Inflammatory macrophage treated with lipopolysaccharide for 1 hour (primary cell): ENCODE data around the gene PRKACB.
A peak's percentile ranks its signal among the peaks of the same experiment; 100 is the strongest.
"Not testable (repeated sequence)": the region's sequence is repeated elsewhere in the genome, so short reads cannot be mapped to it uniquely, and the experiment has no call there.

ENCODE experiments used
- DNase-seq, 2 donors: peaks; one replicate each; pipeline ENCODE4 v3.0.0-alpha.2; 2020 to 2022

The PRKACB gene

DNA sequence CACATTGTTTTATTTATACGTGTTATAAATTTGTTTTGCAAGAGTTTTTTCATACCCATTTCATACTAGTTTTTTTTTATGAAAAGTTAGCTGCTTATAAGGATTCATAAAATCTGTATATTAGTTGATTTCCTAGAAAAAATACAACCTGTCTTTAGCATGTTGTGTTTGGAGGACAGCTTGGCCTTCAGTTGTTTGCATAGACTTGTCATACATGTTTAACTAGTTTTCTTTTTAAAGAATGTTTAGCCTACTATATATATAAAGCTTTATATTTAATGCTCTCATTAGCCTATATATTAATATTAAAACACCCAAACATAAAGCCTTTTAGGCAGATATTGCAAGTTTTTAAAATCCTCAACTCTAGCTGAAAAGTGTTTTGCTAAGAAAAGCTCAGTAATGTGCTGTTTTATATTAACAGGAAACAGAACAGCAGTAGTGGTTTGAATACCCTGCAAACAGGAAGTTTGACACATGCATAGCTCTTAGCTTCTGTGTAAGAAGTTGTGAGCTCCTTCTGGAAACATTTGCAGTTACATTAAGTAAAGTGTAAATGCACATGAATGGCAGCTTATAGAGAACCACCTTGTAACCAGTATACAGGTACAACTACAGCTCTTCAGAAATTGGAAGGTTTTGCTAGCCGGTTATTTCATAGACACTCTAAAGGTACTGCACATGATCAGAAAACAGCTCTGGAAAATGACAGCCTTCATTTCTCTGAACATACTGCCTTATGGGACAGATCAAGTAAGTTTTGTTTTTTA lies at the start of gene PRKACB:
Gene PRKACB (plus strand): TSS at position 476 of the 770 bp plus-strand sequence. CDS start 91 bp downstream, at position 567.
- peak; percentile 46 to 61 for DNase-seq

DNA sequence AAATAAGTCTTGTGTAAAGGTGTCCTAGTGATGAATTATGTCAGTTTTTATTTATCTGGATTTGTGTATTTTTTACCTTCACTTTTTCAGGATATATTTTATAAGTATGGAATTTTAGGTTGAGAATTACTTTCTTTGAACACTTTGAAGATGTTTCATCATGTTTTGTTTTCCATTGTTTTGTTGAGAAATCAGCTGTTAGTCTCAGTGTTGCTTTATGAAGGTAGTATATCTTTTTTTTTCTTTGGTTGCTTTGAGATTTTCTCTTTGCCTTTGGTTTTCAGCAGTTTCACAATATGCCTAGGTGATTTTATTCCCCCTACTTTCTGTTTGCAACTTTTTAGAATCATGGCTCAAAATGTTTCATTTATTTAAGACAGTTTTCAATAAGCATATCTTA lies 48.8 kb upstream of the PRKACB start:
- DNase-seq, result no peak

DNA sequence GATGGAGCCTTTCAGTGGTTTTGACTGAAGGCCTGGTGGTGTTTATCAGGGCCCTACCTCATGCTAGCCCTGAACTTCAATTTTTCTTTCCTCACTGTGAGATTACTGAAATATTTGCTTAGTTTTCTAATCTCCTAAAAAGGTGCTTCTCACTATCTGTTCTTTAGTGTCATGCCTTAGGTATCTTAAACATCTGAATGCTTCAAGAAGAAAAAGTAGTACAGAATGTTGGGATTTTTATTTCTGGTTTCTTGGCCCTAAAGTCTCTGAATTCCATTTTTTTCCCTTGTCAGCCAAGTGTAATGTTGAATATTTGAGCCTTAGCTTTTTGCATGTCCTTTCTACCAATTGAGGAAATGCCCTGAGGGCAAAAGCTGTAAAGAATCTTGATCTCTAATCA lies 47.9 kb upstream of the PRKACB start:
- DNase-seq, result no peak

DNA sequence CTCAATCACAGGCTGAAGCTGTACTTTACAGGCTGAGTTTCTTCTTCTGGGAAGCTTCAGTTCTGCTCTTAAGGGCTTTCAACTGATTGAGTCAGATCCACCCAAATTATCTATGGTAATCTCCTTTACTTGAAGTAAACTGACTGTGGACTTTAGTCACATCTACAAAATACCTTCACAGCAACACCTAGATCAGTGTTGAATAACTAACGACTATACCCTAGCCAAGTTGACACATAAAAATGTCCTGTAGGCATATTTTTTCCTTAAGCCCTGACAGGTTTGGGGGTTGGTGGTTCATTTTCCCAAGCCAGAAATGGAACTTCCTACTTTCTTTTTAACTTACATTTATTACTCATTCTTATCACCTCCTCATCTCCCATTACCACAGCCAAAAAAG lies 42.9 kb upstream of the PRKACB start:
- no peak for DNase-seq

DNA sequence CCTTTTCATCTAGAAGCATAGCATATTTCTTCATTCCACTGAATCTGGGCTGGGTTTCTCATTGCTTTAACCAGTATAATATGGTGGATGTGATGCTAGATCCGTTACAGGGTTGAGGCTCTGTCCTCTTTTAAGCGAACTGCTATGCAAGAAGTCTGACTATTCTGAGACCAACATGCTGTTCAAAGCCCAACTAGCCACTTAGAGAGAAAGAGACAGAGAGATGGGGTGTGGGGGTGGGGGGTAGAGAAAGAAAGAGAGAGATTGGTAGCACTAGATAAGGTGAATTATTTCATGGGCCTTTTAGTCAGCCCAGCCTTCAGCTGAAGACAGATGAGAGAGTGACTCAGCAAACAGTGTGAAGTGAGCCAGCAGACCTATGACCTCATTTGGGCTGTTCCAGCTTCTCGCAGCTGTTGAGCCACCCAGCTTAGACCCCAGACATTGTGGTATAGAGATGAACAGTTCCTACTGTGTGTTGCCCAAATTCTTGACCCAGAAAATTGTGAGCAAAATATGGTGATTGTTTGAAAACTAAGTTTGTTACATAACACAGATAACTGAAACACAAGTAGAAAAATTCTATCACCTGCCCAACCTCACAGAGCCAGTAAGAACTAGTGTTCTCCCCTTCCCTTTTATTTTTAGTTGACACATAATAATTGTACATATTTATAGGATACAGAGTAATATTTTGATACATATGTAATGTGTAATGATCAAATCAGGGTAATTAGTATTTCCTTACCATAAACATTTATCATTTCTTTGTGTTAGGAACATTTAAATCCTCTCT lies 40.7 kb upstream of the PRKACB start:
- peak; percentile 61 to 73 for DNase-seq

DNA sequence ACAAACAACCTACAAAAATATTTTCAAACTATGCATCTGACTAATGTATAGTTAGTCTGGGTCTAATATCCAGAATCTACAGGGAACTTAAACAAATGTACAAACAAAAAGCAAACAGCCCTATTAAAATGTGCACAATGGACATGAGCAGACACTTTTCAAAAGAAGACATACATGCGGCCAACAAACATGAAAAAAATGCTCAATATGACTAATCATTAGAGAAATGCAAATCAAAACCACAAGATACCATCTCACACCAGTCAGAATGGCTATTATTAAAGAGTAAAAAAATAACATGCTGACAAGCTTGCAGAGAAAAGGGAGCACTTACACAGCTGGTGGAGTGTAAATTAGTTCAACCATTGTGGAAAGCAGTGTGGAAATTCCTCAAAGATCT lies 36.5 kb upstream of the PRKACB start:
- DNase-seq, result not testable (repeated sequence)

DNA sequence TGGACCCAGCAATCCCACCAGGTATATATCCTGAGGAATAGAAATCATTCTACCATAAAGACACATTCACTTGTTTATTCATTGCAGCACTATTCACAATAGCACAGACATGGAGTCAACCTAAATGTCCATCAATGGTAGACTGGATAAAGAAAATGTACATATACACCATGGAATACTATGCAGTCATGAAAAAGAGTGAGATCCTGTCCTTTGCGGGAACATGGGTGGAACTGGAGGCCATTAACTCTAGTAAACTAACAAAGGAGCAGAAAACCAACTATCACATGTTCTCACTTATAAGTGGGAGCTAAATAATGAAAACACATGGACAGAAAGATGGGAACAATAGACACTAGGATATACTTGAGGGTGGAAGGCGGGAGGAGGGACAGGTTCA lies 36.1 kb upstream of the PRKACB start:
- no peak for DNase-seq

DNA sequence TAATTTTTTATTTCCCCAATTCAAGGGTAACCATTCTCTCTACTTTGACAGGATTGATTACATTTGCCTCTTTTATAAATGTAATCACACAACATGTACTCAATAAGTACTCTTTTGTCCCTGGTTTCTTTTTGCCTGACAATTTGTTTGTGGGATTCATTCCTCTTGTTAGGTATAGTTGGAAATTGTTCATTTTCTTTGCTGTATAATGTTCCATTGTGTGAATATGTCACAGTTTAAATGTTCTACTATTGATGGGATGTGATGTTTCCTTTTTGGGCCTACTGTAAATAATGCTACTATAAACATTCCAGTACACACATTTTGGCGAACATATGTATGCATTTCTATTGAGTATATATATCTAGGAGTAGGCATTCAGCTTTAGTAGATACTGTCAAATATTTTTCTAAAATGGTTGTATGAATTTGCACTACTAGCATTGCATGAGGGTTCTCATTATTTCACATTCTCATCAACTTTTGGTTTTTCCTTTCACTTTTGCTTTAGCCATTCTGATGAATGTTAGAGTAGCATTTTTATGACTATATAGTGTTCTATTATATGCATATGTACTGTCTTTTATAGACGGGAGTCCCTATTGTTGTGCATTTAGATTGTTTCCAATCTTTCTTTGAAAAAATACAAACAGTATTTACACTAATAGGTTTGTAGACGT lies 35.0 kb upstream of the PRKACB start:
- DNase-seq, result no peak

DNA sequence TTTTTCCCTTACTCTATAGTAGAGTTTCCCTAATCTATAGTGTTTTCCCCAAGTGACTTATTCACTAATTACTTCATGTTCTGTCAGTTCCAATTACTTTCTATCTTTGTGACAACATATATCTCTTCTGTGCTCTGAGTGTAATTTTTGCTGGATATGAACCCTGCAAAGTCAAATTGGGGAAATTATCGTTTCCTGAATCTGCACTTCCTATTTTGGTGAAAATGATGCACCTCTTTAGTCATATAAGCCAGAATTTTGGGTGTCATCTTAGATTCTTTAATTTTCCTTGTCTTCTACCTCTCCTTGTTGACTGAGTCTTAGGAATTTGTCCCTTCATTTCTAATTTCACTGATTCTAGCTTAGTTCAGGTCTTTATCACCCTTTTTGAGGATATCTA lies 33.4 kb upstream of the PRKACB start:
- peak in 1 of 2 donors; percentile 18 for DNase-seq

DNA sequence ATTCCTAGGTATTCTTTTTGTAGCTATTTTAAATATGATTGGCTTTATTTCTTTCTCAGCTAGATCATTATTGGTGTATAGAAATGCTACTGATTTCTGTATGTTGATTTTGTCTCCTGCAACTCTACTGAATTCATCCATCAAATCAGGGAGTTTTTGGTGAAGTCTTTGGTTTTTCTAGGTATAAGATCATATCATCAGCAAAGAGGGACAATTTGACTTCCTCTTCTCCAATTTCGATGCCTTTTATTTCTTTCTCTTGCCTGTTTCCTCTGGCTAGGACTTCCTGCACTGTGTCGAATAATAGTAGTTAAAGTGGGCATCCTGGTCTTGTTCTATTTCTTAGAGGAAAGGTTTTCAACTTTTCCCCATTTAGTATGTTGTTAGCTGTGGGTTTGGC lies 27.5 kb upstream of the PRKACB start:
- DNase-seq, result no peak

DNA sequence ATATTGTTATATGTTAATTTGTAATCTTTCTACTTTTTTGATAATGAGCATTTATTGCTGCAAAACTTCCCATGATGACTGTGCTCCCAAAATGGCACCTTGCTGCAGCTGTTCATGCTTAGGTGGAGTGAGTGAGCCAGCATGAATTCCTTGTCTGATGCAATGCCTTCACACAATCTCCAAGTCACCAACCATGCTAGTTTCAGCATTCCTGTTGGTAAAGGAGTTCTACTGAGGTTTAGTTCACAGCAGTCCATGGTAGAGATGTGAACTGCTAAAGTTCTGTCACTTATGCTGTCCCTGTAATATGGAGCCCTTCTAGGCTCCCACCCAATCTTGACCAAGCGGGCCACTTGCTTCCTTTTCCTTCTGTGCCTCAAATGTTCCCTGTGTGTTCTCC lies 26.2 kb upstream of the PRKACB start:
- no peak for DNase-seq

DNA sequence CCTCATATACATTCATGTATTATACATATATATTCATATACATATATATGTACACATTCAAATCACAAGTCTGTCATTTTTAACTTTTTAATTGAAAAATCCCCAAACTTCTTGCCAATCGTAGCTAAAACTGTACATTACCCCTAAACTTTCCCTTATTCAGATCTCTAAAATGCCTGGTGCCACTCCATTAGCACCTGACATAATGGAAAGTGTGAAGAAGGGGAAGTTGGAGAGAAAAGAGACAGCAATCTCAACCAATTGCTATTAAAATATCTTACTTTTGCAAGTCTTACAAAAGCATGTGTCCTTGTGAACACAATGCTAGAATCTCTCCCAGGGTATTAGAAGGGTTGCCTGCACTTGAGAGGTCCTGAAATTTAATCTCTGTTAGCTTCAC lies 22.7 kb upstream of the PRKACB start:
- DNase-seq, result no peak

DNA sequence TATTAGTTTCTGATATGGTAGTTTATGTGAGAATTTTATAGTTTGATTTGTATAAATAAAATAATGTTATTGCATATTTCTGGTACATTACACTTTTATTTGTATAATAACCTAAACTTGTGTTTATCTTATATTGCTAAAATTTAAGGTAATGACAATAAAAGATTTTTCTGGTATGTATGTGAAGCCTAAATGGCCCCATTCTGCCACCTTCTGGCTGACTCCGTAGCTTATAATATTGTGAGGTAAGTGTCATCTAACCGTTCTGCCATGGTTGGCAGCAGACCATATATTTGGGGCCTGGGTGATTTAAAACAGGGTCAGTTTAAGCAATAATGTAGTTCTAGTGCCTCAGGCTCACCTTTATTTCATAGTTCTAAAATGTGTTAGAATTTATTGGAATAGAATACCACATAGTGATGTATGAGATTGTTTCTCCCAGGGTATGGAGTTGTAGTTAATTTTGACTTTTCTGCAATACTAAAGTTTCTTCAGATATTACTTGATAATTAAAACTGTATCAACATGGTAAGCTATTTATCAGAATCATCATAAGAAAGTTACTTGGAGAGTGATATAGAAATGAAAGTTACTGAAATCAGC lies 21.2 kb upstream of the PRKACB start:
- DNase-seq, result peak; percentile 34 to 73

DNA sequence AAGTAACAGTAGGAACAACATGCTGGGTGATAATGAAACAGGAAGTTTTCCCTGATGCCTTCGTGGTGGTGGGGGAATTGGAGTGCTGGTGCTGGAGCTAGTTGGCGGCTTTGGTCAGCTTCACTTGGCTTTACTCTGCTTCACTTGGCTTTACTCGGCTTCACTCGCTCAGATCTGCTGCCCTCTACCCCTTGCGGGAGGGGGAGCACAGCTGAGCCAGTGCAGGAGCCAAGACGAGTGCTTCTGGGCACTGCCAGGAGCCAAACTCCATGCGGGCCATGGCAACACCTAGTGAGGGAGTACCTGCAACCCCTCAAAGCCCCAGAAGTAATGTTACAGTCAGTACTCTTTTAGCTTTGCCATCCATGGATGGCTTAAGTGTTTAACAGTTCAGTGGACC lies 10.6 kb upstream of the PRKACB start:
- no peak for DNase-seq

DNA sequence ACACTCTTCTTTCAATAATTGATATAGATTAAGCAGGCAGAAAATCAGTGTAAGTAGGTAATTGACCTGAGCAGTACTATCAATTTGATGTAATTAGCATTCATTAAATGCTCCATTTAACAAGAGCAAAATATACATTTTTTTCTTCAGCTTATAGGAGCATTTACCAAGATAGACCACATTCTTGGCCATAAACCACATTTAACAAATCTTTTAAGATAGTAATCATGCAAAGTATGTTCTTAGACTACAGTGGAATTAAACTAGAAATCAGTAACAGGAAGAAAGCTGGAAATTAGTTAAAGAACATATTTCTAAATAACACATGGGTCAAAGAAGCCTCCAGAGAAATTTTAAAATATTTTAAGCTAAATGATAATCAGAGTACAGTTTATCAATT lies 8.7 kb upstream of the PRKACB start:
- DNase-seq, result no peak

DNA sequence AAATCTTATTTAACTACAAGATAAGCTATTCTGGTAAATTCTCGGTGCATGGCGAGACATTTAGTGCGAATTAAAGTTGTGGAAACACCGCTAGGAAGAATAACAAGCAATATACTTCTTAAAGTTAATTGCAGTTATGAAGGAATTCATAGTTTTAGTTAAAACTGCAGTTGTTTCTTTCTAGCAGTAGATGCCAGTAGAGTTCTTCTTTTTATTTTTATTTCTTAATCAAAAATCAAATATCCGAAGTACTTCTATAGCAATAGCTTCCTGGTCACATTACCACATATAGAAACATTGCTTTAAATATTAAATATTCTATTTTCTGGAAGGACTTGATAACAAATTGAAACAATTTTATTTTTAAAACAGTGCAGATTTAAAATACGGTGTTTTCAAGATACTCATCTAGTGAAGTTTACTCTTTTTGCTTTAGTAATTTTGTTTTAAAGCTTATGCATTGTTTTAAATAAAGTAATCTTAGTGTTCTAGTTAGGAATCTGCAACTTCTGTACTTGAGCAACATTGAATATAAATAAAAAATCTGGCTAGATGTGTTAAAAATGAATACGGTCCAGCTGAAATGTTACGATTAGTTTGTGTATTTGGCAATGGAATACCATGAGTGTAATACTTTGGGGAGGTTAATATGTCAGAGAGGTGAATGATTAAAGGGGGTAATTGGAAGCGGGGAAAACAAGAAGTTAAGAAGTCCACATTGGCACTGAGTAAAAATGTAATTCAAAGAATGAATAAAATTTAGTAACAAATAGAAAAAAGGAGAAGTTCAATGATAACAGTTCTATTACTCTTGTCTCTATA lies 2.7 kb upstream of the PRKACB start:
- peak; percentile 41 to 65 for DNase-seq

DNA sequence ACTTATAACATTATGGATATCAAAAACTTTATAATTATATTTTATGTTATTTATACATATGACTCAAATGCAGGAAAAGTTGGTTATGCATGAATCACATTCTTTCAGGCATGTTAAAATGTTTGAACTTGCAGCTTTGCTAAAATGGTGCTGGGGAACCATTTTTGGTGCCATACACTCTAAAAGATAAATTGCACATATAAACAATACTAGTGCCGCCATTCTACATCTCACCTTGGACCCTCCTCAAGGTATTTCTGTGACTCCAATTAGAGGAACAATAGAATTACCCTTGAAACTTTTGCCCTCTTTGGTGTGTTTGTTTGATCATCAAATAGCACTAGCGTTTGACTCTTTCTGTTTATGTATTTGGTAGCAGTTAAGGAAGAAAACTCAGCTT lies 997 bp downstream of the PRKACB start:
- peak; percentile 30 to 44 for DNase-seq

DNA sequence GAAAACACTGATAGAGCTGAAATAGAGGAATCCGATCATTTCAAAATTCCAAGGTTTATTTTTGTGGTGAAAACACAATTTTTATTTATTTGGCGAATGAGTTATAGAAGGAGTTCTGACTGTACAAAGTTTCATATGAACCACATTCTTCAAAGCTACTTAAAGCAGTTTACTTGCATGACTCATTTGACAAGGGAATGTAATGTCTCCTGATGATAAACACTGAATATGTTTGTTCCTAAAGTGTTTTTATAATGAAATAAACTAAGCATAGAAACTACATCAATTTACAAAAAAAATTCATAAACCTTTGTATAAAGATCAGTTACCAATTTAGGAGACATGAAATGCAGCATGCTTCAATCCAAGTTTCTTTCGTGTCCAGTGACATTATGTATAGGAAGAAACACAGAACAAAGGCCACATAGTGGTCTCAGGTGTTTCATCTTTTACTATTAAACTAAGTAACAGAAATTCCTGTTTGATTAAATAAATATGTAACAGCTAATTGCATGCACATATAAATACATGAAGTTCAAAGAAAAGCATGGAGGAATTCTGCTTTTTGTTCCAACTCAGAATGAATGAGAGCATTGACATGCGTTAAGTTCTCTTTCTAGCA lies 2.5 kb downstream of the PRKACB start:
- no peak for DNase-seq

DNA sequence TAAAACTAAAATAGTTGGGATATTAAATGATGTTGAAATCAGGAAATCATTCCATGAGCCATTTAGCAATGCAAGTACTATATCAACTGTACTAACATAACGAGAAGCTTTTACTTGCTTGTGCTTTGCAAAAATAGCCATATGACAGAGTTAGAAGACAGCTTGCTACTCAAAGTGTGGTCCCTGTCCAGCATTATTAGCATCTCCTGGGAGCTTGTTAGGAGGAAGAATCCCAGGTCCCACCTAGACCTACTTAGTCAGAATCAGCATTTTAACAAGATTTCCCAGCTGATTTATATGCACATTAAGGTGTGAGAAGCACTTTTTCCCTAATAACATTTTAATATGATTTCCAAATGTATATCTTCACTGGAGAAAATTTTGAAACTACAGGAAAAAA lies 4.7 kb downstream of the PRKACB start:
- no peak for DNase-seq

DNA sequence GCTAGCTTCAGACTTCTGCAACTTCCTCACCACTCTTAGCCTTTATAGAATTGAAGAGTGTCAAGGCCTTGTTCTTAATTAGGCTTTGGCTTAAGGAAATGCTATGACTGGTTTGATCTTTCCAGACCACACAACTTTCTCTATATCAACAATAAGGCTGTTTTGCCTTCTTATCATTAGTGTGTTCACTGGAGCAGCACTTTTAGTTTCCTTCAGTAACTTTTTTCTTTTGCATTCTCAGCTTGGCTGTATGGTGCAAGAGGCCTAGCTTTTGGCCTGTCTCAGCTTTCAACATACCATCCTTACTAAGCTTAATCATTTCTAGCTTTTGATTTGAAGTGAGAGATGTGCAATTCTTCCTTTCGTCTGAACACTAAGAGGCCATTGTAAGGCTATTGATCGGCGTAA lies 8.6 kb downstream of the PRKACB start:
- DNase-seq, result peak in 1 of 2 donors; percentile 19

DNA sequence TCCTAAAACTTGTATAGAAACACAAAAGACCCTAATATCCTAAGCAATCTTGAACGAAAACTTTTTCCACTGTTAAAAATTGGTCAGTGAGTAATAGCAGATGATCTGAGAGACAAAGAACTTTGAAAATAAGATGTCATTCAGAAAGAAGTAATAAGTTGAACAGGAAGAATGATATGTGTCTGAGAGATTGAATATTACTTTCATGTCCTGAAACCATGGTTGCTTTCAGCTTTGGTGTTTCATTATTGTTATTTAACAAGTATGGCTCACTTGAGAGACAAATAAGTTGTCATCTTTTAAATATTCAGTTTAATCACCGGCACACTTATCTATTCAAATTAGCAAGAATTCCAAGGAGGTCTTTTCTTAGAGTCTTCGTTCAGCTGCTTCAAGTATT lies 11.4 kb downstream of the PRKACB start:
- no peak for DNase-seq

DNA sequence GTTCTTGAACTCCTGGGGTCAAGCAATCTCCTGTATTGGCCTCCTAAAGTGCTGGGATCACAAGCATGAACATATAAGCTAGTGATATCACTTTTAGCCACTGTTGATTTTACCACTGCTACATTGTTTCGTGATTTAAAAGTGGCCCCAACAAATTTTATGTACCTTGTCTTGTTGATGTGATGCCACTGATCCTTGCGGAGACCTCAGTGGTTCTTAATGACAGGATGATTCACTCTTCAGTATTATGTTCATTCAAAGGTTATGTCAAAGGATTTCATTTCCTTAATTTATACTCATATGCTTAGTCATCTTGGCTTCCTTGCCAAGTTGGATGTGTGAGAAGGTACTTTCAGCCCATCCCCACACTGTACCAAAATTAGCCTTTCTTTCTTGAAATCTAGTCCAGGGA lies 12.1 kb downstream of the PRKACB start:
- peak; percentile 50 to 51 for DNase-seq
